GM12878 (cell line): ENCODE data around the gene NEU4. TPM values are rescaled to one million over a fixed set of nuclear protein-coding genes. Genes with fewer than 3 reads are reported as not detected.
A peak's percentile ranks its signal among the peaks of the same experiment; 100 is the strongest.

Source experiments
- ATAC-seq: fragments of 200-7000 bp; cut with Tn5 transposase; 3 replicates; pipeline ENCODE4 v1.9.1; 2020; ENCODE audit warnings: mild to moderate bottlenecking, moderate library complexity
- BruUV-seq: library from RNA; stranded (reverse); fragments of 400-500 nt; replicated peaks from 2 replicates; lab custom pipeline; 2021; lab: Mats Ljungman, UMichigan
- CTCF ChIA-PET: fragments of 300-600 bp; sonication (Branson Sonifier 250); formaldehyde crosslinking; extraction: SDS; loops from one replicate; lab custom pipeline; 2021; ENCODE audit warnings: inconsistent platforms; lab: Yijun Ruan, JAX
- POLR2A ChIA-PET: fragments of 350-600 bp; formaldehyde crosslinking; extraction: SDS; loops from one replicate; lab custom pipeline; 2021; ENCODE audit warnings: inconsistent platforms; lab: Charles Lee
- RAD21 ChIA-PET: fragments of 300-600 bp; sonication (Branson Sonifier 250); formaldehyde crosslinking; loops from one replicate; lab custom pipeline; 2023; ENCODE audit warnings: antibody characterized with exemption; ENCODE audit not compliant: unreplicated experiment; lab: Charles Lee
- SMC1A ChIA-PET: fragments of 300-600 bp; sonication (Branson Sonifier 250); formaldehyde crosslinking; loops from one replicate; lab custom pipeline; 2023; ENCODE audit not compliant: unreplicated experiment, uncharacterized antibody; lab: Charles Lee
- DNase-seq: peaks from one replicate; pipeline ENCODE4 v3.0.0-alpha.2; 2011; ENCODE audit warnings: low read depth, low spot score
- FAIRE-seq: peaks from 3 replicates; lab custom pipeline; 2011; peaks lifted over from hg19 to GRCh38; lab: Jason Lieb, UNC
- H2AFZ ChIP-seq: 2 replicates; pipeline ENCODE4 v1.6.0; 2011; ENCODE audit warnings: low read depth, low read length, control low read depth; ENCODE audit not compliant: control insufficient read depth
- H3K27ac ChIP-seq: 2 replicates; pipeline ENCODE4 v1.5.1; 2011; ENCODE audit warnings: control low read depth; ENCODE audit not compliant: control insufficient read depth, insufficient read depth
- H3K27me3 ChIP-seq, 2 experiments: replicated peaks in 1 of 2; 2 replicates each; pipeline versions ENCODE4 v1.6.0 to v1.6.1; 2011; ENCODE audit warnings: low read length in 1 of 2; ENCODE audit not compliant: control insufficient read depth in 2 of 2, insufficient read depth in 2 of 2
- H3K36me3 ChIP-seq, 2 experiments: 2 replicates each; pipeline ENCODE4 v1.5.1; 2011; ENCODE audit warnings: low read length in 1 of 2; ENCODE audit not compliant: control insufficient read depth in 2 of 2, insufficient read depth in 2 of 2
- H3K4me1 ChIP-seq: 2 replicates; pipeline ENCODE4 v1.6.1; 2011; ENCODE audit warnings: mild to moderate bottlenecking, low read length, moderate library complexity, mixed read lengths; ENCODE audit not compliant: control insufficient read depth, insufficient read depth
- H3K4me2 ChIP-seq: 2 replicates; pipeline ENCODE4 v1.6.0; 2011; ENCODE audit warnings: control low read depth; ENCODE audit not compliant: control insufficient read depth, insufficient read depth
- H3K4me3 ChIP-seq: fragments of 200-600 bp; sonication (generic); 2 replicates; pipeline ENCODE4 v1.5.1; 2016
- H3K79me2 ChIP-seq: 2 replicates; pipeline ENCODE4 v1.6.0; 2011; ENCODE audit warnings: low read length; ENCODE audit not compliant: control insufficient read depth, insufficient read depth
- H3K9ac ChIP-seq: 2 replicates; pipeline ENCODE4 v1.8.0; 2011; ENCODE audit warnings: low read length, control low read depth, mixed read lengths; ENCODE audit not compliant: control insufficient read depth, insufficient read depth
- H3K9me3 ChIP-seq: replicated peaks from 3 replicates; pipeline ENCODE4 v1.5.1; 2011; ENCODE audit warnings: mild to moderate bottlenecking, low read length; ENCODE audit not compliant: control insufficient read depth, insufficient read depth
- H4K20me1 ChIP-seq: 2 replicates; pipeline ENCODE4 v1.6.0; 2011; ENCODE audit not compliant: control insufficient read depth, insufficient read depth
- BHLHE40 ChIP-seq, 2 experiments: fragments of 450-650 bp in 1 of 2; IDR thresholded peaks; 2 replicates each; pipeline ENCODE4 v1.6.1; 2011 to 2017; ENCODE audit warnings: low read depth in 2 of 2, borderline replicate concordance in 1 of 2, improper control_type of control experiment in 1 of 2, low read length in 1 of 2, mild to moderate bottlenecking in 1 of 2
- CBX3 ChIP-seq: fragments of 200-600 bp; sonication (generic); IDR thresholded peaks from 2 replicates; pipeline ENCODE4 v1.6.1; 2016; ENCODE audit warnings: low read depth, borderline replicate concordance
- DPF2 ChIP-seq: fragments of 450-650 bp; IDR thresholded peaks from 2 replicates; pipeline ENCODE4 v1.6.1; 2017; ENCODE audit warnings: mild to moderate bottlenecking
- EP300 ChIP-seq, 2 experiments: fragments of 150-350 bp in 1 of 2; IDR thresholded peaks; 2 replicates each; pipeline ENCODE4 v1.6.1; 2011 to 2012; ENCODE audit warnings: low read depth in 2 of 2, low read length in 2 of 2, borderline replicate concordance in 1 of 2, improper control_type of control experiment in 1 of 2, inconsistent platforms in 1 of 2; ENCODE audit not compliant: control insufficient read depth in 1 of 2
- IKZF2 ChIP-seq, 2 experiments: fragments of 450-650 bp; IDR thresholded peaks; 2 replicates each; pipeline ENCODE4 v1.6.1; 2017; ENCODE audit warnings: mild to moderate bottlenecking in 2 of 2, moderate library complexity in 2 of 2
- KAT2A ChIP-seq: conservative IDR thresholded peaks from 2 replicates; pipeline ENCODE4 v1.6.1; 2011; ENCODE audit warnings: low read depth, low read length; ENCODE audit not compliant: control insufficient read depth
- RAD21 ChIP-seq: IDR thresholded peaks from 2 replicates; pipeline ENCODE4 v1.6.1; 2011; ENCODE audit warnings: mild to moderate bottlenecking, low read depth, low read length, moderate library complexity; ENCODE audit not compliant: insufficient read depth
- RELA ChIP-seq: fragments of 450-650 bp; IDR thresholded peaks from 2 replicates; pipeline ENCODE4 v1.8.0; 2014; ENCODE audit warnings: borderline replicate concordance; ENCODE audit not compliant: partially characterized antibody
- RELB ChIP-seq: fragments of 450-650 bp; IDR thresholded peaks from 2 replicates; pipeline ENCODE4 v1.6.1; 2017; ENCODE audit warnings: low read depth, mild to moderate bottlenecking, moderate library complexity
- SREBF2 ChIP-seq: IDR thresholded peaks from 2 replicates; pipeline ENCODE4 v1.6.1; 2012; ENCODE audit warnings: mild to moderate bottlenecking, low read length
- TCF12 ChIP-seq: IDR thresholded peaks from 2 replicates; pipeline ENCODE4 v1.6.1; 2011; ENCODE audit warnings: low read depth, mild to moderate bottlenecking, low read length
- ZNF207 ChIP-seq: fragments of 450-650 bp; IDR thresholded peaks from 2 replicates; pipeline ENCODE4 v1.6.1; 2014; ENCODE audit warnings: antibody characterized with exemption, mild to moderate bottlenecking, borderline replicate concordance
- WGBS: methylation state at CpG from one replicate; pipeline ENCODE4 v1.1.6; 2016; ENCODE audit warnings: low lambda C conversion rate; ENCODE audit not compliant: insufficient replicate concordance, insufficient coverage; ENCODE audit errors: missing lambda C conversion rate; 5-methylcytosine and 5-hydroxymethylcytosine counted together
- in situ Hi-C: fragments of 300-500 bp; cut with MboI; formaldehyde crosslinking; loops from 9 replicates; pipeline ENCODE4 v1.14.3; 2018; ENCODE audit warnings: mixed read lengths
- intact Hi-C: fragments of 100-400 bp; cut with micrococcal nuclease; formaldehyde crosslinking; loops from one replicate; pipeline ENCODE4 v1.14.2; 2022; ENCODE audit not compliant: unreplicated experiment
- polyA plus RNA-seq, 11 experiments: library from polyadenylated mRNA; depleted of rRNA in 4 of 11; unstranded in 6 of 11; stranded (reverse) in 5 of 11; fragments of >200 nt; fragmentation: Nextera tagmentation in 4 of 11; fragmentation: Illumina TruSeq in 1 of 11; extraction: Ambion mirVana in 4 of 11; extraction: Trizol in 1 of 11; gene quantifications; 1 replicate in 1 of 11; 2 replicates in 10 of 11; pipeline versions ENCODE4 v1.2.1 to v1.2.3, GENCODE V29; 2011 to 2016; ENCODE audit warnings: inconsistent platforms in 2 of 11, missing spikeins in 2 of 11, low read depth in 1 of 11
- total RNA-seq, 4 experiments: library from RNA; depleted of rRNA in 3 of 4; stranded (reverse); fragments of >200 nt in 3 of 4; fragmentation: Illumina TruSeq in 1 of 4; extraction: Trizol in 1 of 4; gene quantifications; 2 replicates each; pipeline versions ENCODE4 v1.2.1 to v1.2.3, GENCODE V29; 2013 to 2021
- TF ChIP-seq, protein P1 (sequence below): fragments of 450-650 bp; IDR thresholded peaks from 2 replicates; pipeline ENCODE4 v1.6.1; 2016; ENCODE audit warnings: mild to moderate bottlenecking
- TF ChIP-seq, protein P2 (sequence below): IDR thresholded peaks from 2 replicates; pipeline ENCODE4 v1.6.1; 2011; ENCODE audit warnings: borderline replicate concordance, low read depth, mild to moderate bottlenecking, moderate library complexity, low read length; ENCODE audit not compliant: insufficient read depth, poor library complexity, severe bottlenecking
- TF ChIP-seq, protein P3 (sequence below): IDR thresholded peaks from 2 replicates; pipeline ENCODE4 v1.6.1; 2011; ENCODE audit warnings: low read depth, low read length, improper control_type of control experiment, borderline replicate concordance

NEU4 gene
- total and polyA plus RNA-seq, 10 of the 15 experiments (the other 5 are each of a cell fraction or from before 2014, with no cell fraction given), result 0.01 to 0.28 (median 0.14) TPM; not detected in 5

DNA sequence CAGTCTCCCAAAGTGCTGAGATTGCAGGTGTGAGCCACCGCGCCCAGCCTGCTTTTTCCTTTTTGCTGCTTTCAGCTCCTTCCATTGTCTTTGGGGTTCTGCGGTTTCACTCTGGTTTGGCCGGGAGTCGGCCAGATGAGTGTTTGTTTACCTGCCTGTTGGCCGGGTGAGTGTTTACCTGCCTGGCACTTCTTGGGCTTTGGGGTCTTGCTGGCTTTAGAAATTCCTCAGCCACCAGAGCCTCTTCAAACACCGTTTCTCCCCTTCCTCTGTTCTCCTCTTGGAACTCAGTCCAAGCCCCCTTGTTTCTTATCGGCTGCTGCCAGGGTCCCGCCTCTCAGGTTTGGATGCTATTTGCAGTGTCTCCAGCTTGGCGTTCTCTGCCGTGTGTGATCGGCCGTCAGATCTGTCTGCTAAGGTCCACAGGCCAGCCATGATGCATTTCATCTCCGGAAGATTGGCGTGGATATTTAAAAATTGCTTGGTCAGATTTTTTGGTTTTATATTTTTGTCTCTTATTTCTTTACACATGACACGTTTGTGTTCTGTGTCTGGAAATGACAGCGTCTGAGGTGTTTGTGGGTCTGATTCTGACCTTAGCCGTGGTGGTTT is 46.6 kb upstream of the NEU4 start (continued):
- TF ChIP-seq SREBF2, result no peak
- TF ChIP-seq, protein P1, sequence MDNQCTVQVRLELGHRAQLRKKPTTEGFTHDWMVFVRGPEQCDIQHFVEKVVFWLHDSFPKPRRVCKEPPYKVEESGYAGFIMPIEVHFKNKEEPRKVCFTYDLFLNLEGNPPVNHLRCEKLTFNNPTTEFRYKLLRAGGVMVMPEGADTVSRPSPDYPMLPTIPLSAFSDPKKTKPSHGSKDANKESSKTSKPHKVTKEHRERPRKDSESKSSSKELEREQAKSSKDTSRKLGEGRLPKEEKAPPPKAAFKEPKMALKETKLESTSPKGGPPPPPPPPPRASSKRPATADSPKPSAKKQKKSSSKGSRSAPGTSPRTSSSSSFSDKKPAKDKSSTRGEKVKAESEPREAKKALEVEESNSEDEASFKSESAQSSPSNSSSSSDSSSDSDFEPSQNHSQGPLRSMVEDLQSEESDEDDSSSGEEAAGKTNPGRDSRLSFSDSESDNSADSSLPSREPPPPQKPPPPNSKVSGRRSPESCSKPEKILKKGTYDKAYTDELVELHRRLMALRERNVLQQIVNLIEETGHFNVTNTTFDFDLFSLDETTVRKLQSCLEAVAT, result no peak
- TF ChIP-seq RELB, result no peak
- no peak for TF ChIP-seq RELA

DNA sequence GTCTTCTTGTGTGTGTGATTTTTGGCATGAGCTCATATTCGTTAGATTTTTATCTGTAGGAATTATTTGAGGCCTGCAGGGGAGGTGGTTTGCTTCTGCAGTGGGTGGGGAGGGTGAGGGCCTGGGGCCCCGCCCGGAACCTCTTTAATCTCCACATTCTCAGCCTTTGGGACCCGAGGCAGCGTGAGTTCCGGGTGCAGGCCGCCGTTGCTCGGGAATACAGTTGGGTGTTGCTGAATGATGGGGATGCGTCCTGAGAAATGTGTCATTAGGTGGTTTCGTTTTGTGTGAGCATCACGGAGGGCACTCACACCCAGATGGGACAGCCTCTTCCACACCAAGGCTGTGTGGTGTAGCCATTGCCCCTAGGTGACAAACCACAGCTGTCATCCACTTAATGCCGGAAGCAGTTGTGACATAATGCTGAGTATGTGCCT is 46.0 kb upstream of the NEU4 start:
- peaks cover 5 to 13% of the 10 kb centered on the region in 2 experiments; a peak in 3 of 4 replicates for H3K36me3 ChIP-seq
- BruUV-seq, result no TSS peak
- DNase-seq, result peak; percentile 21
- SMC1A ChIA-PET, result interaction anchor here (0.9 to 1.6 kb wide), 4 partner anchors 21 to 116 kb away, joined by 5 to 7 read pairs (median 6); no protein-coding TSS in a partner anchor
- H2AFZ ChIP-seq, result no peak overlapping the region
- H3K4me1 ChIP-seq, result peaks cover 11% of the 10 kb centered on the region
- H3K27ac ChIP-seq, result peak overlapping the region; percentile 57
- POLR2A ChIA-PET, result interaction anchor here (1.0 to 1.5 kb wide), 2 partner anchors 48 to 82 kb away, joined by 6 to 11 read pairs; no protein-coding TSS in a partner anchor
- H3K4me2 ChIP-seq, result no peak overlapping the region
- H3K79me2 ChIP-seq, result no peaks in the 10 kb centered on the region
- H3K9ac ChIP-seq, result no peak overlapping the region; the same call in 1 of the 2 replicates
- intact Hi-C loops, result no loop called here
- CTCF ChIA-PET, result interaction anchor here (0.7 to 1.2 kb wide), 3 partner anchors 23 to 701 kb away, joined by 3 to 5 read pairs (median 4); no protein-coding TSS in a partner anchor
- RAD21 ChIA-PET, result interaction anchor here (0.7 to 1.5 kb wide), 4 partner anchors 10 to 79 kb away, joined by 3 to 9 read pairs (median 4); partner anchors contain the start of gene ING5
- FAIRE-seq, result peak; percentile 72
- no peaks in the 10 kb centered on the region for H4K20me1 ChIP-seq
- peak; percentile 99 for ATAC-seq
- 70% methylated on average over 13 of the region's 13 CpGs for WGBS
- no peak overlapping the region for H3K4me3 ChIP-seq
- in situ Hi-C loops, result no loop called here
- H3K9me3 ChIP-seq, result no peaks in the 10 kb centered on the region
- H3K27me3 ChIP-seq, result no peaks in the 10 kb centered on the region
- TF ChIP-seq ZNF207 (0 out of 2 replicates have a peak, but pooled peaks have one; percentile 28), RAD21 (0 out of 2 replicates have a peak, but pooled peaks have one; percentile 2), IKZF2 (IDR thresholded peaks at IDR 0.05) (peak; percentile 86 to 89), TCF12 (peak; percentile 94), BHLHE40 (IDR thresholded peaks at IDR 0.05; ENCODE audit: borderline replicate concordance in 1 of 2, low read depth in 2 of 2, low read length in 1 of 2) (peak in 1 of 2 experiments; percentile 62; a peak in 2 of 4 replicates), KAT2A (no peak), EP300 (IDR thresholded peaks at IDR 0.05; ENCODE audit: borderline replicate concordance in 1 of 2, control insufficient read depth in 1 of 2, low read depth in 2 of 2, low read length in 2 of 2) (peak in 1 of 2 experiments; percentile 38; a peak in 1 of 4 replicates), DPF2 (peak; percentile 85), CBX3 (no peak)
- TF ChIP-seq, protein P2, sequence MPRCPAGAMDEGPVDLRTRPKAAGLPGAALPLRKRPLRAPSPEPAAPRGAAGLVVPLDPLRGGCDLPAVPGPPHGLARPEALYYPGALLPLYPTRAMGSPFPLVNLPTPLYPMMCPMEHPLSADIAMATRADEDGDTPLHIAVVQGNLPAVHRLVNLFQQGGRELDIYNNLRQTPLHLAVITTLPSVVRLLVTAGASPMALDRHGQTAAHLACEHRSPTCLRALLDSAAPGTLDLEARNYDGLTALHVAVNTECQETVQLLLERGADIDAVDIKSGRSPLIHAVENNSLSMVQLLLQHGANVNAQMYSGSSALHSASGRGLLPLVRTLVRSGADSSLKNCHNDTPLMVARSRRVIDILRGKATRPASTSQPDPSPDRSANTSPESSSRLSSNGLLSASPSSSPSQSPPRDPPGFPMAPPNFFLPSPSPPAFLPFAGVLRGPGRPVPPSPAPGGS, result no peak
- TF ChIP-seq, protein P3, sequence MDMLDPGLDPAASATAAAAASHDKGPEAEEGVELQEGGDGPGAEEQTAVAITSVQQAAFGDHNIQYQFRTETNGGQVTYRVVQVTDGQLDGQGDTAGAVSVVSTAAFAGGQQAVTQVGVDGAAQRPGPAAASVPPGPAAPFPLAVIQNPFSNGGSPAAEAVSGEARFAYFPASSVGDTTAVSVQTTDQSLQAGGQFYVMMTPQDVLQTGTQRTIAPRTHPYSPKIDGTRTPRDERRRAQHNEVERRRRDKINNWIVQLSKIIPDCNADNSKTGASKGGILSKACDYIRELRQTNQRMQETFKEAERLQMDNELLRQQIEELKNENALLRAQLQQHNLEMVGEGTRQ, result no peak
